ENCODE results near the gene KBTBD6.

The KBTBD6 gene

GRCh38 chr13:41150058-41150457, 17.5 kb upstream of the KBTBD6 start:
- no peak for TF ChIP-seq CTCF (IDR thresholded peaks at IDR 0.05; ENCODE audit: insufficient read depth, low read length, poor library complexity, severe bottlenecking)
- H3K4me3 ChIP-seq (replicated peaks; ENCODE audit: low read depth, low read length): no peak overlapping the region
- no peaks in the 10 kb centered on the region; the same call in 1 of the 2 replicates for H3K36me3 ChIP-seq (ENCODE audit: control insufficient read depth, insufficient read depth, low read length)
- no peak for DNase-seq (ENCODE audit: extremely low read depth, insufficient read length)
- no peaks in the 10 kb centered on the region for H3K27me3 ChIP-seq (replicated peaks; ENCODE audit: control insufficient read depth, insufficient read depth, low read length)

GRCh38 chr13:41148419-41149283, 16.0 kb upstream of the KBTBD6 start:
- Histone ChIP-seq H3K36me3 (ENCODE audit: control insufficient read depth, insufficient read depth, low read length) (no peaks in the 10 kb centered on the region; the same call in 1 of the 2 replicates), H3K27me3 (replicated peaks; ENCODE audit: control insufficient read depth, insufficient read depth, low read length) (no peaks in the 10 kb centered on the region), H3K4me3 (replicated peaks; ENCODE audit: low read depth, low read length) (no peak overlapping the region)
- DNase-seq (ENCODE audit: extremely low read depth, insufficient read length): no peak
- TF ChIP-seq CTCF (IDR thresholded peaks at IDR 0.05; ENCODE audit: insufficient read depth, low read length, poor library complexity, severe bottlenecking): no peak

- DNase-seq (ENCODE audit: extremely low read depth, insufficient read length): no peak
- no peaks in the 10 kb centered on the region for H3K27me3 ChIP-seq (replicated peaks; ENCODE audit: control insufficient read depth, insufficient read depth, low read length)
These were observed 12.7 kb upstream of the KBTBD6 start for GRCh38 chr13:41145136-41145908.

DNA sequence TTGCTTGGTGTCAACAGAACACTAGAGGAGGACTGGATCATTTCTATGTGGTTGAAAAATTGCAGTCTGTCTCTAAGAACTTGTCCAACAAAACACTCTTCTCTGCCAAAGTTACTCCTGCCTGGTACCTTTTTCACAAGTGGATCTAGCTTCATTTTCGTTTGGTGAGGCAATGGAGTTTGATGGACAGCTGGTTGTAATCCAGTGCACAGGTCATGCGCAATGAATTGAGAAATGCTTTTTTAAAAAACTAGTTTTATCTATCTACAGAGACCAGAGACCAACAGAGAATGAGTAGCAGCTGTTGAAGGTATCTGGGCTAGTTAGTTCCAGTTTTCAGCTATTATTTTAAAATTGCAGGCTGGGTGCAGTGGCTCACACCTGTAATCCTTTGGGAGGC, 12.0 kb upstream of the KBTBD6 start:
- Histone ChIP-seq H3K27me3 (replicated peaks; ENCODE audit: control insufficient read depth, insufficient read depth, low read length) (no peaks in the 10 kb centered on the region), H3K4me3 (replicated peaks; ENCODE audit: low read depth, low read length) (no peak overlapping the region), H3K36me3 (ENCODE audit: control insufficient read depth, insufficient read depth, low read length) (no peaks in the 10 kb centered on the region; the same call in 1 of the 2 replicates)
- no peak for DNase-seq (ENCODE audit: extremely low read depth, insufficient read length)
- no peak for TF ChIP-seq CTCF (IDR thresholded peaks at IDR 0.05; ENCODE audit: insufficient read depth, low read length, poor library complexity, severe bottlenecking)

More at GRCh38 chr13:41145136-41145908, 12.7 kb upstream of the KBTBD6 start:
- Histone ChIP-seq H3K4me3 (replicated peaks; ENCODE audit: low read depth, low read length) (no peak overlapping the region), H3K36me3 (ENCODE audit: control insufficient read depth, insufficient read depth, low read length) (no peaks in the 10 kb centered on the region; the same call in 1 of the 2 replicates)
- TF ChIP-seq CTCF (IDR thresholded peaks at IDR 0.05; ENCODE audit: insufficient read depth, low read length, poor library complexity, severe bottlenecking): no peak

GRCh38 chr13:41139296-41139966, 6.8 kb upstream of the KBTBD6 start:
- H3K4me3 ChIP-seq (replicated peaks; ENCODE audit: low read depth, low read length): no peak overlapping the region
- no peaks in the 10 kb centered on the region for H3K36me3 ChIP-seq (ENCODE audit: control insufficient read depth, insufficient read depth, low read length)
- DNase-seq (ENCODE audit: extremely low read depth, insufficient read length): no peak
- H3K27me3 ChIP-seq (replicated peaks; ENCODE audit: control insufficient read depth, insufficient read depth, low read length): no peaks in the 10 kb centered on the region
- no peak for TF ChIP-seq CTCF (IDR thresholded peaks at IDR 0.05; ENCODE audit: insufficient read depth, low read length, poor library complexity, severe bottlenecking)

All from GM06990 (cell line).